Calu3 (cell line): ENCODE data around the gene PSMD11. TPM values are rescaled to one million over a fixed set of nuclear protein-coding genes. Genes with fewer than 3 reads are reported as not detected.
A peak's percentile ranks its signal among the peaks of the same experiment; 100 is the strongest.

Experiments
- BruUV-seq: library from RNA; stranded (reverse); fragments of 400-500 nt; replicated peaks from 2 replicates; lab custom pipeline; 2021; lab: Mats Ljungman, UMichigan
- CTCF ChIA-PET: fragments of 300-600 bp; sonication (Branson Sonifier 250); formaldehyde crosslinking; loops from one replicate; lab custom pipeline; 2022; ENCODE audit warnings: antibody characterized with exemption; lab: Charles Lee
- DNase-seq: peaks from one replicate; pipeline ENCODE4 v3.0.0; 2022
- H3K27ac Mint-ChIP-seq: one replicate; pipeline ENCODE4 v1.8.0; 2022; ENCODE audit warnings: mixed read lengths; ENCODE audit not compliant: unreplicated experiment
- H3K27me3 Mint-ChIP-seq: one replicate; pipeline ENCODE4 v1.8.0; 2022; ENCODE audit warnings: mixed read lengths; ENCODE audit not compliant: unreplicated experiment
- H3K36me3 Mint-ChIP-seq: one replicate; pipeline ENCODE4 v1.8.0; 2022; ENCODE audit warnings: mild to moderate bottlenecking, moderate library complexity, mixed read lengths; ENCODE audit not compliant: insufficient read depth, unreplicated experiment
- H3K4me1 Mint-ChIP-seq: one replicate; pipeline ENCODE4 v1.8.0; 2022; ENCODE audit warnings: mild to moderate bottlenecking, low read depth, mixed read lengths; ENCODE audit not compliant: unreplicated experiment
- H3K4me3 Mint-ChIP-seq: one replicate; pipeline ENCODE4 v1.8.0; 2022; ENCODE audit warnings: mild to moderate bottlenecking, low read depth, moderate library complexity, mixed read lengths; ENCODE audit not compliant: unreplicated experiment
- H3K9me3 Mint-ChIP-seq: one replicate; pipeline ENCODE4 v1.8.0; 2022; ENCODE audit warnings: low read depth, mixed read lengths; ENCODE audit not compliant: unreplicated experiment
- CTCF ChIP-seq: fragments of 200-600 bp; IDR thresholded peaks from one replicate; pipeline ENCODE4 v1.8.0; 2022; ENCODE audit warnings: antibody characterized with exemption; ENCODE audit not compliant: unreplicated experiment
- intact Hi-C: fragments of 100-400 bp; cut with micrococcal nuclease; formaldehyde crosslinking; loops from one replicate; pipeline ENCODE4 v1.10.0; 2022; ENCODE audit not compliant: unreplicated experiment
- total RNA-seq: library from RNA; stranded (reverse); gene quantifications from 2 replicates; pipeline ENCODE4 v1.2.3, GENCODE V29; 2022

The PSMD11 gene
- total RNA-seq, 1 experiment from 2014 or later = 167 TPM

- no peaks in the 10 kb centered on the region for H3K9me3 Mint-ChIP-seq
- BruUV-seq = no TSS peak
- no peak for TF ChIP-seq CTCF
- no peak overlapping the region for H3K4me3 Mint-ChIP-seq
- intact Hi-C loops = no loop called here
- no peaks in the 10 kb centered on the region for H3K27me3 Mint-ChIP-seq
- DNase-seq = no peak
- H3K36me3 Mint-ChIP-seq = no peaks in the 10 kb centered on the region
- CTCF ChIA-PET = no interaction called here
- H3K27ac Mint-ChIP-seq = no peak overlapping the region
- peaks cover 15% of the 10 kb centered on the region for H3K4me1 Mint-ChIP-seq
These were observed 73.7 kb downstream of the PSMD11 start for GRCh38 chr17:32517982-32518381.

GRCh38 chr17:32518646-32519227 is 74.4 kb downstream of the PSMD11 start:
- H3K9me3 Mint-ChIP-seq = no peaks in the 10 kb centered on the region
- H3K4me1 Mint-ChIP-seq = peaks cover 15% of the 10 kb centered on the region
- no peak overlapping the region for H3K27ac Mint-ChIP-seq
- DNase-seq = no peak
- H3K4me3 Mint-ChIP-seq = peak overlapping the region; percentile 62
- H3K27me3 Mint-ChIP-seq = no peaks in the 10 kb centered on the region
- no TSS peak for BruUV-seq
- CTCF ChIA-PET = interaction anchor here (0.8 kb wide), 1 partner anchor 54 kb away, joined by 4 read pairs; no protein-coding TSS in a partner anchor
- no peak for TF ChIP-seq CTCF
- no peaks in the 10 kb centered on the region for H3K36me3 Mint-ChIP-seq
- intact Hi-C loops = no loop called here

- BruUV-seq = no TSS peak
- peak; percentile 51 for DNase-seq
- Mint-ChIP-seq H3K36me3 (no peaks in the 10 kb centered on the region), H3K27me3 (no peaks in the 10 kb centered on the region), H3K27ac (no peak overlapping the region), H3K9me3 (no peaks in the 10 kb centered on the region), H3K4me1 (peaks cover 15% of the 10 kb centered on the region), H3K4me3 (peak overlapping the region; percentile 62)
- CTCF ChIA-PET = interaction anchor here (0.8 kb wide), 1 partner anchor 55 kb away, joined by 4 read pairs; no protein-coding TSS in a partner anchor
- no peak for TF ChIP-seq CTCF
- intact Hi-C loops = no loop called here
These were observed 75.2 kb downstream of the PSMD11 start for GRCh38 chr17:32519228-32520103.

- no TSS peak for BruUV-seq
- CTCF ChIA-PET = no interaction called here
- intact Hi-C loops = no loop called here
- H3K27me3 Mint-ChIP-seq = no peaks in the 10 kb centered on the region
- TF ChIP-seq CTCF = no peak
- no peak overlapping the region for H3K27ac Mint-ChIP-seq
- DNase-seq = no peak
- peaks cover 15% of the 10 kb centered on the region for H3K4me1 Mint-ChIP-seq
- no peaks in the 10 kb centered on the region for H3K9me3 Mint-ChIP-seq
- H3K36me3 Mint-ChIP-seq = no peaks in the 10 kb centered on the region
- peak overlapping the region; percentile 62 for H3K4me3 Mint-ChIP-seq
These were observed 75.9 kb downstream of the PSMD11 start for GRCh38 chr17:32520104-32520701.
